ENCODE data around the gene HHAT.
A peak's percentile ranks its signal among the peaks of the same experiment; 100 is the strongest.

HHAT gene

DNA sequence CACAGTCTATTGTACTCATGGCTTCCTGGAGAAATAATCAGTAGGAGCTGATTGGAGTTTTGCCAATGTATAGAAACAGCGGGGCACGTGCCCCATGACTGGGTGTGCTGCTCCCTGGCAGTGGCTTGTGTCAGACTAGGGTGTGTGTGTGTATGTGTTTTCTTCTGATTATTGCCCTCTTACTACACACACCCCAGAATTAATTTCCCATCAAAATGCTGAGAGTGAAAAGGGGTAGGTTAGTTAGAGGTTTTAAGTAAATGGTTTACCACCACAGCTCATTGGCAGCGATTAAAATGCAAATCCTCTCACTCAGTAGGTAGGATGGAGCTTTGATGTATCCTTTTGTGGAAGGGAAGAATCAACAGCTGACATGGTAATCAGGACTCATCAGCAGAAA, 29.9 kb downstream of the HHAT start:
- H3K36me3 ChIP-seq (replicated peaks; ENCODE audit: insufficient read depth, low read length) = no peaks in the 10 kb centered on the region
- H2AFZ ChIP-seq (ENCODE audit: low read length) = no peak overlapping the region
- no peaks in the 10 kb centered on the region for H3K79me2 ChIP-seq (ENCODE audit: low read length)
- no peak overlapping the region for H3K27ac ChIP-seq (ENCODE audit: low read length)
- no peaks in the 10 kb centered on the region for H3K9me2 ChIP-seq (replicated peaks; ENCODE audit: insufficient read depth, low read length)
- H3F3A ChIP-seq (ENCODE audit: insufficient read depth, low read length) = peaks cover 6% of the 10 kb centered on the region; the same call in 1 of the 2 replicates
- H3K27me3 ChIP-seq (replicated peaks; ENCODE audit: insufficient read depth, low read length) = no peaks in the 10 kb centered on the region
- no peaks in the 10 kb centered on the region for H3K9me3 ChIP-seq (replicated peaks; ENCODE audit: insufficient read depth, low read length)
- peaks cover 6% of the 10 kb centered on the region for H3K4me1 ChIP-seq (ENCODE audit: low read length)
- no peak for DNase-seq
- no peak overlapping the region for H3K9ac ChIP-seq (ENCODE audit: low read length)
- no peak overlapping the region for H3K4me2 ChIP-seq (ENCODE audit: low read depth, low read length)
- H4K20me1 ChIP-seq (ENCODE audit: insufficient read depth, low read length) = no peaks in the 10 kb centered on the region
- TF ChIP-seq EZH2 (optimal IDR thresholded peaks at IDR 0.05; ENCODE audit: low read depth, low read length) = no peak
- TF ChIP-seq, protein P1, sequence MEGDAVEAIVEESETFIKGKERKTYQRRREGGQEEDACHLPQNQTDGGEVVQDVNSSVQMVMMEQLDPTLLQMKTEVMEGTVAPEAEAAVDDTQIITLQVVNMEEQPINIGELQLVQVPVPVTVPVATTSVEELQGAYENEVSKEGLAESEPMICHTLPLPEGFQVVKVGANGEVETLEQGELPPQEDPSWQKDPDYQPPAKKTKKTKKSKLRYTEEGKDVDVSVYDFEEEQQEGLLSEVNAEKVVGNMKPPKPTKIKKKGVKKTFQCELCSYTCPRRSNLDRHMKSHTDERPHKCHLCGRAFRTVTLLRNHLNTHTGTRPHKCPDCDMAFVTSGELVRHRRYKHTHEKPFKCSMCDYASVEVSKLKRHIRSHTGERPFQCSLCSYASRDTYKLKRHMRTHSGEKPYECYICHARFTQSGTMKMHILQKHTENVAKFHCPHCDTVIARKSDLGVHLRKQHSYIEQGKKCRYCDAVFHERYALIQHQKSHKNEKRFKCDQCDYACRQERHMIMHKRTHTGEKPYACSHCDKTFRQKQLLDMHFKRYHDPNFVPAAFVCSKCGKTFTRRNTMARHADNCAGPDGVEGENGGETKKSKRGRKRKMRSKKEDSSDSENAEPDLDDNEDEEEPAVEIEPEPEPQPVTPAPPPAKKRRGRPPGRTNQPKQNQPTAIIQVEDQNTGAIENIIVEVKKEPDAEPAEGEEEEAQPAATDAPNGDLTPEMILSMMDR (IDR thresholded peaks at IDR 0.05; ENCODE audit: low read length) = no peak
- no peak for TF ChIP-seq EZH2phosphoT487 (IDR thresholded peaks at IDR 0.05; ENCODE audit: low read length)
- no peak overlapping the region for H3K4me3 ChIP-seq (ENCODE audit: low read length)

DNA sequence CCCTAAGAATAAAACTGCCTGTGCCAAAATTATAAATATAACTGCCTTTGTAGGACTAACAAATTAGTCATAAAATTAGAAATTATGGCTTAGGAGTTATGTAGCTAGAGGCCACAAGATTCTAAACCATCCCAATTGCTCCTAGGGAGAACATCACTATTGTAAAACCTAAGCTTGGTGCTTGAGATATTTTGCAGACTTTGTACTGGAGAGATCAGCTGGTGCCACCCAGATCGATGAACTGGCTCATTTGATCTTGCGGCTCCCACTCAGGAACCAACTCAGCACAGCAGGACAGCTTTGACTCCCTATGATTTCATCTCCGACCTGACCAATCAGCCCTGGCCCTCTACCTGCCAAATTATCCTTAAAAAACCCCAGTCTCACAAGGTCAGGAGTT, 30.6 kb downstream of the HHAT start:
- H3K4me1 ChIP-seq (ENCODE audit: low read length) = peaks cover 6% of the 10 kb centered on the region
- no peak overlapping the region for H3K4me3 ChIP-seq (ENCODE audit: low read length)
- no peaks in the 10 kb centered on the region for H3K9me2 ChIP-seq (replicated peaks; ENCODE audit: insufficient read depth, low read length)
- no peak overlapping the region for H3K4me2 ChIP-seq (ENCODE audit: low read depth, low read length)
- no peak overlapping the region for H3K9ac ChIP-seq (ENCODE audit: low read length)
- no peak overlapping the region for H2AFZ ChIP-seq (ENCODE audit: low read length)
- H4K20me1 ChIP-seq (ENCODE audit: insufficient read depth, low read length) = no peaks in the 10 kb centered on the region
- H3K27me3 ChIP-seq (replicated peaks; ENCODE audit: insufficient read depth, low read length) = no peaks in the 10 kb centered on the region
- peaks cover 6% of the 10 kb centered on the region; the same call in 1 of the 2 replicates for H3F3A ChIP-seq (ENCODE audit: insufficient read depth, low read length)
- TF ChIP-seq, protein P1 (IDR thresholded peaks at IDR 0.05; ENCODE audit: low read length) = no peak
- TF ChIP-seq EZH2phosphoT487 (IDR thresholded peaks at IDR 0.05; ENCODE audit: low read length) (no peak), EZH2 (optimal IDR thresholded peaks at IDR 0.05; ENCODE audit: low read depth, low read length) (no peak)
- H3K27ac ChIP-seq (ENCODE audit: low read length) = no peak overlapping the region
- no peaks in the 10 kb centered on the region for H3K79me2 ChIP-seq (ENCODE audit: low read length)
- DNase-seq = no peak
- H3K9me3 ChIP-seq (replicated peaks; ENCODE audit: insufficient read depth, low read length) = no peaks in the 10 kb centered on the region
- H3K36me3 ChIP-seq (replicated peaks; ENCODE audit: insufficient read depth, low read length) = no peaks in the 10 kb centered on the region

DNA sequence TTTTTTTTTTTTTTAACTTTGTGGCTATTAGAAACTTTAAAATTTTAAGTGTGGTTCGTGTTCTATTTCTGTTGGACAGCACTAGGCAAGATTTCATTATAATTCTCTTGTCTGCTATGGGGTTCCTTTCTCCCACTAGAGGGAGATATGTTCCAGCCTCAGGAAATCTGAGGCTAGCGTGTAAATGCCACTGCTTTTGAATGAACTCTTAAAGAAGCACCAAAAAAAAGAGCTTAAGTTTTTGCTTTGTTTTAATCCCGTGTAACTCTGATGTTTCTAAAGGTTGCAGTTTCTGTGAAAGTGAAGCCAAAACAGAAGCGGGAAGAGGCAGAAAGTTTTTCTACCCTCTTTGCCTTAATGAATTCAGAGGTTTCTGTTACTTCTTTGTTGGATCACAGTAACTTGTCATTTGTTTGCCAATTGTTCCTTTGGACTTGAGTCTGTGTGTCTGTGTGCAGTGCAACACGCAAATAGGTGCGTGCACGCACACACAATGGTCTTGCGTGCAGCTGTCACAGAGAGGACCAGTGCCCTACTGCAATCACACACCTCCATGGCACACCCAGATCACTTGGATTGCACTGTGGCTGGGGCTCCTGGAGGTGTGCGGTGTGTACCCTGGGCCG, 32.3 kb downstream of the HHAT start:
- Histone ChIP-seq H3K9me3 (replicated peaks; ENCODE audit: insufficient read depth, low read length) (no peaks in the 10 kb centered on the region), H4K20me1 (ENCODE audit: insufficient read depth, low read length) (no peaks in the 10 kb centered on the region), H3K9ac (ENCODE audit: low read length) (peak overlapping the region; percentile 5; the same call in 1 of the 2 replicates), H3F3A (ENCODE audit: insufficient read depth, low read length) (peaks cover 6% of the 10 kb centered on the region; the same call in 1 of the 2 replicates), H3K27me3 (replicated peaks; ENCODE audit: insufficient read depth, low read length) (no peaks in the 10 kb centered on the region), H3K79me2 (ENCODE audit: low read length) (no peaks in the 10 kb centered on the region), H3K4me2 (ENCODE audit: low read depth, low read length) (peak overlapping the region; percentile 35), H3K4me3 (ENCODE audit: low read length) (peak overlapping the region; percentile 2; the same call in 1 of the 2 replicates), H3K9me2 (replicated peaks; ENCODE audit: insufficient read depth, low read length) (no peaks in the 10 kb centered on the region), H3K27ac (ENCODE audit: low read length) (peak overlapping the region; percentile 3; the same call in 1 of the 2 replicates), H3K4me1 (ENCODE audit: low read length) (peaks cover 6% of the 10 kb centered on the region), H3K36me3 (replicated peaks; ENCODE audit: insufficient read depth, low read length) (no peaks in the 10 kb centered on the region), H2AFZ (ENCODE audit: low read length) (peak overlapping the region; percentile 7)
- peak; percentile 80 for DNase-seq
- TF ChIP-seq, protein P1 (IDR thresholded peaks at IDR 0.05; ENCODE audit: low read length) = peak; percentile 73
- no peak for TF ChIP-seq EZH2 (optimal IDR thresholded peaks at IDR 0.05; ENCODE audit: low read depth, low read length)

All from MM.1S (cell line).